Measurements from ENCODE around the gene PCDHA5.
"Not testable (repeated sequence)": the region's sequence is repeated elsewhere in the genome, so short reads cannot be mapped to it uniquely, and the experiment has no call there.

PCDHA5 gene

GRCh38 chr5:140821375-140822280 lies at the start of gene PCDHA5:
TSS of gene PCDHA5 (plus strand) at chr5:140821613.
- DNase-seq: no peak

- DNase-seq: no peak
Observed at GRCh38 chr5:140780512-140780911, 40.9 kb upstream of the PCDHA5 start.

DNA sequence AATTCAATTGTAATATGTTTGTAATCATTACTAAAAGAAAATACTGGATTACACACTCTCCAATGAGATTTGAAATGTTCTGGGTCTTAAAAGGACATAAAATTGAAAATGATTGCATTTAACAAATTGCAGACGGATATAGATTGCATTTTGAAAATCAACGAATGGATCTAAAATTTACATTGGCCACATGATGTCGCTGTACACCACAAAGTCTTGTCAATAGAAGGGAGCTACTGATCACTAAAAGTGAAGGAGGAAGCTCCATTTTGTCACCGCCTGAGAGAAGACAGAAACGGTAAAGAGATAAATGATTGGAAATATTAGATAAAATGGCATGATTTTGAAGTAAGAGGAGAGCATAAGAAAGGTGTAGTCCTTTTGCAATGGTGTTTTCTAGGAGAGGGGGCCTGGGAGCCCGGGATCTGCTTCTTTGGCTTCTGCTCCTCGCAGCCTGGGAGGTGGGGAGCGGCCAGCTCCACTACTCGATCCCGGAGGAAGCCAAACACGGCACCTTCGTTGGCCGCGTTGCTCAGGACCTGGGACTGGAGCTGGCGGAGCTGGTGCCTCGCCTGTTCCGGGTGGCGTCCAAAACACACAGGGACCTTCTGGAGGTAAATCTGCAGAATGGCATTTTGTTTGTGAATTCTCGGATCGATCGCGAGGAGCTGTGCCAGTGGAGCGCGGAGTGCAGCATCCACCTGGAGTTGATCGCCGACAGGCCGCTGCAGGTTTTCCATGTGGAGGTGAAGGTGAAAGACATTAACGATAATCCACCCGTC lies 35.3 kb upstream of the PCDHA5 start, which contains the start of gene PCDHA1:
Gene PCDHA1, plus strand, starts transcription at position 236 of the 782 bp plus-strand sequence.
- no peak for DNase-seq

DNA sequence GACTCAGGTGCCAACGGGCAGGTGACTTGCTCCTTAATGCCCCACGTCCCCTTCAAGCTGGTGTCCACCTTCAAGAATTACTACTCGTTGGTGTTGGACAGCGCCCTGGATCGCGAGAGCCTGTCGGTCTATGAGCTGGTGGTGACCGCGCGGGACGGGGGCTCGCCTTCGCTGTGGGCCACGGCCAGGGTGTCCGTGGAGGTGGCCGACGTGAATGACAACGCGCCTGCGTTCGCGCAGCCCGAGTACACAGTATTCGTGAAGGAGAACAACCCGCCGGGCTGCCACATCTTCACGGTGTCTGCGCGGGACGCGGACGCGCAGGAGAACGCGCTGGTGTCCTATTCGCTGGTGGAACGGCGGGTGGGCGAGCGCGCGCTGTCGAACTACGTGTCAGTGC lies 34.0 kb upstream of the PCDHA5 start:
- not testable (repeated sequence) for DNase-seq

GRCh38 chr5:140787849-140788504 lies 33.4 kb upstream of the PCDHA5 start:
- DNase-seq: not testable (repeated sequence)

GRCh38 chr5:140791089-140791488 lies 30.3 kb upstream of the PCDHA5 start:
- no peak for DNase-seq

GRCh38 chr5:140794595-140795258 lies 26.7 kb upstream of the PCDHA5 start, which contains the start of gene PCDHA2:
TSS of gene PCDHA2 (plus strand) at chr5:140794852.
- no peak for DNase-seq

GRCh38 chr5:140795259-140795641 lies 26.2 kb upstream of the PCDHA5 start:
- no peak for DNase-seq

GRCh38 chr5:140796072-140796717 lies 25.2 kb upstream of the PCDHA5 start:
- not testable (repeated sequence) for DNase-seq

DNA sequence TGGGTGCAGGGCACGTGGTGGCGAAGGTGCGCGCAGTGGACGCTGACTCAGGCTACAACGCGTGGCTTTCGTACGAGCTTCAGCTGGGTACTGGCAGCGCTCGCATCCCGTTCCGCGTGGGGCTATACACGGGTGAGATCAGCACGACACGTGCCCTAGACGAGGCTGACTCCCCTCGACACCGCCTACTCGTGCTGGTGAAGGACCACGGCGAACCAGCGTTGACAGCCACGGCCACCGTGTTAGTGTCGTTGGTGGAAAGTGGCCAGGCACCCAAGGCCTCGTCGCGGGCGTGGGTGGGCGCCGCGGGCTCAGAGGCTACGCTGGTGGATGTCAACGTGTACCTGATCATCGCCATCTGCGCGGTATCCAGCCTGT lies 24.7 kb upstream of the PCDHA5 start:
- no peak for DNase-seq

GRCh38 chr5:140800816-140801493 lies 20.5 kb upstream of the PCDHA5 start, which contains the start of gene PCDHA3:
TSS of gene PCDHA3 (plus strand) at chr5:140801057.
- no peak for DNase-seq

DNA sequence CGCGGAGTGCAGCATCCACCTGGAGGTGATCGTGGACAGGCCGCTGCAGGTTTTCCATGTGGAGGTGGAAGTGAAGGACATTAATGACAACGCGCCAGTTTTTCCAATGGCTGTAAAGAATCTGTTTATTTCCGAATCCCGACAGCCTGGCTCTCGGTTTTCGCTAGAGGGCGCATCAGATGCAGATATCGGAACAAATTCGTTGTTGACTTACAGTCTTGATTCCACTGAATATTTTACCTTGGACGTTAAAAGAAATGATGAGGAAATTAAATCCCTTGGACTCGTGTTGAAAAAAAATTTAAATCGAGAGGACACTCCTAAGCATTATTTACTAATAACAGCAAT lies 19.9 kb upstream of the PCDHA5 start:
- DNase-seq: no peak

- not testable (repeated sequence) for DNase-seq
Observed at GRCh38 chr5:140802381-140802780, 19.0 kb upstream of the PCDHA5 start.

GRCh38 chr5:140802781-140803271 lies 18.6 kb upstream of the PCDHA5 start:
- DNase-seq: no peak

GRCh38 chr5:140806834-140807775 lies 14.3 kb upstream of the PCDHA5 start, which contains the start of gene PCDHA4:
TSS of gene PCDHA4 (plus strand) at chr5:140807068.
- no peak for DNase-seq

- DNase-seq: not testable (repeated sequence)
Observed at GRCh38 chr5:140808241-140808888, 13.0 kb upstream of the PCDHA5 start.

DNA sequence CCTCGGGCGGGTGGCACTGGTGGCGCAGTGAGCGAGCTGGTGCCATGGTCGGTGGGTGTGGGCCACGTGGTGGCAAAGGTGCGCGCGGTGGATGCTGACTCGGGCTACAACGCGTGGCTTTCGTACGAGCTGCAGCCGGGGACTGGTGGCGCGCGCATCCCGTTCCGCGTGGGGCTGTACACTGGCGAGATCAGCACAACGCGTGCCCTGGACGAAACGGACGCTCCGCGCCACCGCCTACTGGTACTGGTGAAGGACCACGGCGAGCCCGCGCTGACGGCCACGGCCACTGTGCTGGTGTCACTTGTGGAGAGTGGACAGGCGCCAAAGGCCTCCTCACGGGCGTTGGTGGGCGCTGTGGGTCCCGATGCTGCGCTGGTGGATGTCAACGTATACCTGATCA lies 12.5 kb upstream of the PCDHA5 start:
- DNase-seq: no peak

DNA sequence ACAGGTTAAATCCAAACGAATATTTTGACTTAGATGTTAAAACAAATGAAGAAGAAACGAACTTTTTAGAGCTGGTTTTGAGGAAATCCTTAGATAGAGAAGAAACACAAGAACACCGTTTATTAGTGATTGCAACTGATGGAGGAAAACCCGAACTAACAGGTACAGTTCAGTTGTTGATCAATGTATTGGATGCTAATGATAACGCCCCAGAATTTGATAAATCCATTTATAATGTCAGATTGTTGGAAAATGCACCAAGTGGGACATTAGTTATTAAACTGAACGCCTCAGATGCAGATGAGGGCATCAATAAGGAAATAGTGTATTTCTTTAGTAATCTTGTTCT lies 842 bp downstream of the PCDHA5 start:
- DNase-seq: no peak

- not testable (repeated sequence) for DNase-seq
Observed at GRCh38 chr5:140822969-140823368, 1.6 kb downstream of the PCDHA5 start.

- no peak for DNase-seq
Observed at GRCh38 chr5:140823475-140823874, 2.1 kb downstream of the PCDHA5 start.

Data from stimulated activated naive CD4-positive, alpha-beta T cell treated with Interleukin-2 at 50 U/mL for 16 hours (primary cell).